Tibial nerve (tissue), 4 donors: ENCODE results near the gene FN3KRP.

ENCODE experiments used
- CTCF ChIP-seq, 5 experiments: fragments of 200-600 bp in 3 of 5; fragments of 450-650 bp in 2 of 5; sonication (generic) in 3 of 5; IDR thresholded peaks; one replicate each; pipeline ENCODE4 v1.5.1; 2016 to 2019; ENCODE audit warnings: antibody characterized with exemption in 5 of 5, mild to moderate bottlenecking in 3 of 5, moderate library complexity in 2 of 5
- EP300 ChIP-seq, 2 donors: sonication (generic); formaldehyde crosslinking; IDR thresholded peaks; one replicate each; pipeline ENCODE4 v1.6.1; 2017; ENCODE audit warnings: antibody characterized with exemption in 2 of 2, mild to moderate bottlenecking in 1 of 2
- POLR2A ChIP-seq, 2 donors: fragments of 450-650 bp; IDR thresholded peaks; one replicate each; pipeline ENCODE4 v1.6.1; 2017; ENCODE audit warnings: antibody characterized with exemption in 2 of 2, mild to moderate bottlenecking in 2 of 2, moderate library complexity in 2 of 2

- no peak for TF ChIP-seq CTCF (IDR thresholded peaks at IDR 0.05)
- TF ChIP-seq POLR2A (IDR thresholded peaks at IDR 0.05), result no peak
- TF ChIP-seq EP300 (IDR thresholded peaks at IDR 0.05), result no peak
These were observed 12.3 kb upstream of the FN3KRP start for GRCh38 chr17:82703935-82704865.
